ENCODE results near the gene NKD1. TPM values are rescaled to one million over a fixed set of nuclear protein-coding genes. Genes with fewer than 3 reads are reported as not detected.

The NKD1 gene
- total RNA-seq, 1 donor = under 0.01 TPM

GRCh38 chr16:50664270-50664669, 116.1 kb downstream of the NKD1 start:
- Histone ChIP-seq H4K20me1 (ENCODE audit: insufficient read depth, low read length) (no peaks in the 10 kb centered on the region), H2AFZ (ENCODE audit: low read length) (no peak overlapping the region), H3K4me3 (ENCODE audit: insufficient read depth, low read length) (no peak overlapping the region), H3K27ac (ENCODE audit: low read depth, low read length) (no peak overlapping the region), H3K4me2 (ENCODE audit: insufficient read depth, low read length) (no peak overlapping the region), H3K79me2 (ENCODE audit: insufficient read depth, low read length) (no peaks in the 10 kb centered on the region), H3K27me3 (ENCODE audit: insufficient read depth, low read length) (no peaks in the 10 kb centered on the region), H3K9me3 (ENCODE audit: low read depth, low read length) (no peaks in the 10 kb centered on the region), H3K36me3 (ENCODE audit: insufficient read depth, low read length) (no peaks in the 10 kb centered on the region), H3K4me1 (ENCODE audit: insufficient read depth, low read length) (peaks cover 2% of the 10 kb centered on the region)
- DNase-seq (ENCODE audit: insufficient read length, low spot score, missing footprints) = no peak
- TF ChIP-seq CTCF (IDR thresholded peaks at IDR 0.05; ENCODE audit: extremely low read depth, low read depth, low read length) = no peak

GRCh38 chr16:50665128-50665878, 117.1 kb downstream of the NKD1 start:
- no peaks in the 10 kb centered on the region for H4K20me1 ChIP-seq (ENCODE audit: insufficient read depth, low read length)
- DNase-seq (ENCODE audit: insufficient read length, low spot score, missing footprints) = peak; percentile 96
- H3K4me3 ChIP-seq (ENCODE audit: insufficient read depth, low read length) = peak overlapping the region; percentile 72
- peak overlapping the region; percentile 31 for H3K27ac ChIP-seq (ENCODE audit: low read depth, low read length)
- TF ChIP-seq CTCF (IDR thresholded peaks at IDR 0.05; ENCODE audit: extremely low read depth, low read depth, low read length) = peak; percentile 80
- no peaks in the 10 kb centered on the region for H3K27me3 ChIP-seq (ENCODE audit: insufficient read depth, low read length)
- H2AFZ ChIP-seq (ENCODE audit: low read length) = peak overlapping the region; percentile 77
- no peaks in the 10 kb centered on the region for H3K79me2 ChIP-seq (ENCODE audit: insufficient read depth, low read length)
- no peaks in the 10 kb centered on the region for H3K36me3 ChIP-seq (ENCODE audit: insufficient read depth, low read length)
- no peaks in the 10 kb centered on the region for H3K9me3 ChIP-seq (ENCODE audit: low read depth, low read length)
- H3K4me2 ChIP-seq (ENCODE audit: insufficient read depth, low read length) = peak overlapping the region; percentile 71
- H3K4me1 ChIP-seq (ENCODE audit: insufficient read depth, low read length) = peaks cover 2% of the 10 kb centered on the region

GRCh38 chr16:50666658-50667496, 118.7 kb downstream of the NKD1 start:
- no peak for DNase-seq (ENCODE audit: insufficient read length, low spot score, missing footprints)
- H3K36me3 ChIP-seq (ENCODE audit: insufficient read depth, low read length) = no peaks in the 10 kb centered on the region
- no peak overlapping the region for H3K27ac ChIP-seq (ENCODE audit: low read depth, low read length)
- H3K27me3 ChIP-seq (ENCODE audit: insufficient read depth, low read length) = no peaks in the 10 kb centered on the region
- H2AFZ ChIP-seq (ENCODE audit: low read length) = no peak overlapping the region
- H3K4me1 ChIP-seq (ENCODE audit: insufficient read depth, low read length) = peaks cover 2% of the 10 kb centered on the region
- no peaks in the 10 kb centered on the region for H4K20me1 ChIP-seq (ENCODE audit: insufficient read depth, low read length)
- no peak overlapping the region for H3K4me2 ChIP-seq (ENCODE audit: insufficient read depth, low read length)
- no peak for TF ChIP-seq CTCF (IDR thresholded peaks at IDR 0.05; ENCODE audit: extremely low read depth, low read depth, low read length)
- no peak overlapping the region for H3K4me3 ChIP-seq (ENCODE audit: insufficient read depth, low read length)
- H3K9me3 ChIP-seq (ENCODE audit: low read depth, low read length) = peaks cover 6% of the 10 kb centered on the region
- H3K79me2 ChIP-seq (ENCODE audit: insufficient read depth, low read length) = no peaks in the 10 kb centered on the region
